HEK293 (cell line): ENCODE results near the gene RNASEH2A.

Experiments
- FEZF1 ChIP-seq: fragments of 450-650 bp; formaldehyde crosslinking; IDR thresholded peaks from 2 replicates; pipeline ENCODE4 v1.5.1; 2016; ENCODE audit warnings: missing biosample characterization, missing genetic modification characterization
- GLIS2 ChIP-seq: fragments of 450-650 bp; formaldehyde crosslinking; IDR thresholded peaks from 2 replicates; pipeline ENCODE4 v1.5.1; 2016; ENCODE audit warnings: missing biosample characterization, missing genetic modification characterization
- PRDM1 ChIP-seq: fragments of 450-650 bp; formaldehyde crosslinking; IDR thresholded peaks from 2 replicates; pipeline ENCODE4; 2016; ENCODE audit warnings: missing biosample characterization, missing genetic modification characterization
- RBAK ChIP-seq: fragments of 450-650 bp; formaldehyde crosslinking; IDR thresholded peaks from 2 replicates; pipeline ENCODE4 v1.5.1; 2016; ENCODE audit warnings: missing biosample characterization, missing genetic modification characterization
- REPIN1 ChIP-seq: fragments of 450-650 bp; formaldehyde crosslinking; IDR thresholded peaks from 2 replicates; pipeline ENCODE4 v1.5.1; 2017; ENCODE audit warnings: missing biosample characterization, missing genetic modification characterization, low read depth
- SALL2 ChIP-seq: fragments of 450-650 bp; formaldehyde crosslinking; IDR thresholded peaks from 2 replicates; pipeline ENCODE4 v1.5.0; 2017; ENCODE audit warnings: missing biosample characterization, mild to moderate bottlenecking, missing genetic modification characterization, borderline replicate concordance
- SCRT2 ChIP-seq: fragments of 450-650 bp; formaldehyde crosslinking; IDR thresholded peaks from 2 replicates; pipeline ENCODE4 v1.5.1; 2016; ENCODE audit warnings: missing biosample characterization, missing genetic modification characterization
- SP3 ChIP-seq: fragments of 450-650 bp; formaldehyde crosslinking; IDR thresholded peaks from 2 replicates; pipeline ENCODE4 v1.5.1; 2016; ENCODE audit warnings: missing biosample characterization, missing genetic modification characterization
- TCF7L2 ChIP-seq: IDR thresholded peaks from 2 replicates; pipeline ENCODE4 v1.6.1; 2011; ENCODE audit warnings: low read depth, mild to moderate bottlenecking, inconsistent platforms, low read length, moderate library complexity, borderline replicate concordance
- WT1 ChIP-seq: fragments of 450-650 bp; formaldehyde crosslinking; IDR thresholded peaks from 2 replicates; pipeline ENCODE4 v1.5.1; 2016; ENCODE audit warnings: missing biosample characterization, missing genetic modification characterization
- ZBTB49 ChIP-seq: fragments of 450-650 bp; formaldehyde crosslinking; IDR thresholded peaks from 2 replicates; pipeline ENCODE4 v1.5.1; 2016; ENCODE audit warnings: missing biosample characterization, missing genetic modification characterization, low read depth
- ZEB2 ChIP-seq: fragments of 450-650 bp; formaldehyde crosslinking; IDR thresholded peaks from 2 replicates; pipeline ENCODE4 v1.5.1; 2016; ENCODE audit warnings: missing biosample characterization, missing genetic modification characterization
- ZFP41 ChIP-seq: fragments of 450-650 bp; formaldehyde crosslinking; IDR thresholded peaks from 2 replicates; pipeline ENCODE4 v1.5.1; 2016; ENCODE audit warnings: missing biosample characterization, missing genetic modification characterization, borderline replicate concordance
- ZNF132 ChIP-seq: fragments of 450-650 bp; formaldehyde crosslinking; IDR thresholded peaks from 2 replicates; pipeline ENCODE4 v1.5.1; 2017; ENCODE audit warnings: missing biosample characterization, missing genetic modification characterization, borderline replicate concordance
- ZNF140 ChIP-seq: fragments of 450-650 bp; formaldehyde crosslinking; IDR thresholded peaks from 2 replicates; pipeline ENCODE4 v1.5.1; 2016; ENCODE audit warnings: missing biosample characterization, missing genetic modification characterization
- ZNF16 ChIP-seq: fragments of 450-650 bp; formaldehyde crosslinking; IDR thresholded peaks from 2 replicates; pipeline ENCODE4 v1.5.1; 2016; ENCODE audit warnings: low read depth, missing biosample characterization, missing genetic modification characterization
- ZNF24 ChIP-seq: fragments of 450-650 bp; formaldehyde crosslinking; IDR thresholded peaks from 2 replicates; pipeline ENCODE4 v1.5.1; 2016; ENCODE audit warnings: missing biosample characterization, missing genetic modification characterization
- ZNF266 ChIP-seq: fragments of 450-650 bp; formaldehyde crosslinking; IDR thresholded peaks from 2 replicates; pipeline ENCODE4 v1.5.1; 2016; ENCODE audit warnings: missing biosample characterization, missing genetic modification characterization, low read depth
- ZNF362 ChIP-seq: fragments of 450-650 bp; formaldehyde crosslinking; IDR thresholded peaks from 2 replicates; pipeline ENCODE4 v1.5.1; 2016; ENCODE audit warnings: missing biosample characterization, missing genetic modification characterization
- ZNF394 ChIP-seq: fragments of 450-650 bp; formaldehyde crosslinking; IDR thresholded peaks from 2 replicates; pipeline ENCODE4 v1.5.1; 2016; ENCODE audit warnings: missing biosample characterization, missing genetic modification characterization, mild to moderate bottlenecking, moderate library complexity, borderline replicate concordance
- ZNF433 ChIP-seq: fragments of 450-650 bp; formaldehyde crosslinking; IDR thresholded peaks from 2 replicates; pipeline ENCODE4 v1.5.1; 2016; ENCODE audit warnings: missing biosample characterization, missing genetic modification characterization, low read depth
- ZNF449 ChIP-seq: fragments of 450-650 bp; formaldehyde crosslinking; IDR thresholded peaks from 2 replicates; pipeline ENCODE4 v1.5.1; 2017; ENCODE audit warnings: missing biosample characterization, mild to moderate bottlenecking, missing genetic modification characterization, moderate library complexity
- ZNF473 ChIP-seq: fragments of 450-650 bp; formaldehyde crosslinking; IDR thresholded peaks from 2 replicates; pipeline ENCODE4 v1.5.1; 2017; ENCODE audit warnings: missing biosample characterization, missing genetic modification characterization
- ZNF48 ChIP-seq: fragments of 450-650 bp; formaldehyde crosslinking; IDR thresholded peaks from 2 replicates; pipeline ENCODE4 v1.5.1; 2016; ENCODE audit warnings: missing biosample characterization, missing genetic modification characterization
- ZNF501 ChIP-seq: fragments of 450-650 bp; formaldehyde crosslinking; IDR thresholded peaks from 2 replicates; pipeline ENCODE4 v1.5.1; 2016; ENCODE audit warnings: missing biosample characterization, missing genetic modification characterization
- ZNF514 ChIP-seq: fragments of 450-650 bp; formaldehyde crosslinking; IDR thresholded peaks from 2 replicates; pipeline ENCODE4 v1.5.1; 2016; ENCODE audit warnings: missing biosample characterization, missing genetic modification characterization
- ZNF585B ChIP-seq: fragments of 450-650 bp; formaldehyde crosslinking; IDR thresholded peaks from 2 replicates; pipeline ENCODE4 v1.5.1; 2016; ENCODE audit warnings: missing biosample characterization, missing genetic modification characterization
- ZNF596 ChIP-seq: fragments of 450-650 bp; IDR thresholded peaks from 2 replicates; pipeline ENCODE4 v1.5.0; 2018; ENCODE audit warnings: missing biosample characterization, mild to moderate bottlenecking, missing genetic modification characterization, moderate library complexity
- ZNF658 ChIP-seq: fragments of 450-650 bp; formaldehyde crosslinking; IDR thresholded peaks from 2 replicates; pipeline ENCODE4; 2016; ENCODE audit warnings: missing biosample characterization, missing genetic modification characterization
- ZNF768 ChIP-seq: fragments of 450-650 bp; formaldehyde crosslinking; IDR thresholded peaks from 2 replicates; pipeline ENCODE4 v1.5.1; 2018; ENCODE audit warnings: missing biosample characterization, mild to moderate bottlenecking, missing genetic modification characterization
- TF ChIP-seq, protein P1 (sequence below): fragments of 450-650 bp; formaldehyde crosslinking; IDR thresholded peaks from 2 replicates; pipeline ENCODE4 v1.5.1; 2016; ENCODE audit warnings: missing biosample characterization, missing genetic modification characterization
- TF ChIP-seq, protein P2 (sequence below): fragments of 450-650 bp; formaldehyde crosslinking; IDR thresholded peaks from 2 replicates; pipeline ENCODE4 v1.5.1; 2016; ENCODE audit warnings: missing biosample characterization, missing genetic modification characterization

The RNASEH2A gene

DNA sequence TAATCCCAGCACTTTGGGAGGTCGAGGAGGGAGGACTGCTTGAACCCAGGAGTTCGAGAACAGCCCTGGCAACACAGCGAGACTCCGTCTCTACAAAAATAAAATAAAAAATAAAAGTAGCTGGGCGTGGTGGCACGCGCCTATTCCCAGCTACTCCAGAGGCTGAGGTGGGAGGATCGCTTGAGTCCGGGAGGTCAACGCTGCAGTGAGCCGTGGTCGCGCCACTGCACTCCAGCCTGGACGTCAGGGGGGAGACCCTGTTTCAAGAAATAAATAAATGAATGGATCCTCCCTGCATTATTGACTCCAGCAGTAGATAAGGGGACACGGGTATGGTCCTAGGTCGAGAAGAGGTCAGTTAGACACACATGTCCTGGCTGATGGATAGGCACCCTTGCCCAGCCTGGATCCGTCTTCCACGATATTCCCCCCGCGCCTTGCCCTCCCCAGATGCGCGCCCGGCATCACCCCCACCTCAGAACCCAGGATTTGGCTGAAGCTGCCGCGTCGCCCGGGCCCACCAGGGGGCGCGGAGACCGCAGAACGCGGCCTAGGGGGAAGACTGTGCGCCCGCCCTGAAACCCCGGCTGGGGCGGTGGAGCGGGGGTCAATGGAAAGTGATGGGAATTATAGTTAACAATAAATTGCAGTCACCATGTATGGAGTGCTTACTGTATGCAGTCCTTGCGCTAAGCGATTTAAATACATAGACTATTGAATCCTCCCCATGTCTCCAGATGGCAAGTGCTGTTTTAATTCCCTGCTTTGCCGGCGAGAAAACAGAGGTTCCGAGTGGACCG is 29.0 kb upstream of the RNASEH2A start (continued):
- no peak for TF ChIP-seq FEZF1
- TF ChIP-seq GLIS2 (tag by site-specific recombination), result peak; percentile 60
- TF ChIP-seq ZNF140, result no peak
- TF ChIP-seq ZNF768 (tag by site-specific recombination), result no peak
- no peak for TF ChIP-seq ZBTB49 (tag by site-specific recombination)
- no peak for TF ChIP-seq ZNF362 (tag by site-specific recombination)
- TF ChIP-seq PRDM1 (tag by site-specific recombination), result no peak
- peak; percentile 29; the same call in 1 of the 2 replicates for TF ChIP-seq ZNF394 (tag by site-specific recombination)
- TF ChIP-seq RBAK (tag by site-specific recombination), result no peak
- TF ChIP-seq ZNF449 (tag by site-specific recombination), result peak; percentile 47; the same call in 1 of the 2 replicates
- TF ChIP-seq ZEB2 (tag by site-specific recombination), result peak; percentile 47; the same call in 1 of the 2 replicates
- no peak for TF ChIP-seq ZNF514
- 0 out of 2 replicates have a peak, but pooled peaks have one; percentile 26 for TF ChIP-seq WT1 (tag by site-specific recombination)
- TF ChIP-seq ZNF132, result no peak
- peak; percentile 36; the same call in 1 of the 2 replicates for TF ChIP-seq ZNF24
- TF ChIP-seq, protein P1, sequence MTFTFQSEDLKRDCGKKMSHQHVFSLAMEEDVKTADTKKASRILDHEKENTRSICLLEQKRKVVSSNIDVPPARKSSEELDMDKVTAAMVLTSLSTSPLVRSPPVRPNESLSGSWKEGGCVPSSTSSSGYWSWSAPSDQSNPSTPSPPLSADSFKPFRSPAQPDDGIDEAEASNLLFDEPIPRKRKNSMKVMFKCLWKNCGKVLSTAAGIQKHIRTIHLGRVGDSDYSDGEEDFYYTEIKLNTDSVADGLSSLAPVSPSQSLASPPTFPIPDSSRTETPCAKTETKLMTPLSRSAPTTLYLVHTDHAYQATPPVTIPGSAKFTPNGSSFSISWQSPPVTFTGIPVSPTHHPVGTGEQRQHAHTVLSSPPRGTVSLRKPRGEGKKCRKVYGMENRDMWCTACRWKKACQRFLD (tag by site-specific recombination), result no peak
- TF ChIP-seq ZNF266 (tag by site-specific recombination), result no peak
- no peak for TF ChIP-seq ZNF585B (tag by site-specific recombination)
- no peak for TF ChIP-seq SCRT2 (tag by site-specific recombination)
- no peak for TF ChIP-seq REPIN1 (tag by site-specific recombination)
- no peak for TF ChIP-seq ZNF658
- no peak for TF ChIP-seq ZNF16 (tag by site-specific recombination)
- TF ChIP-seq ZNF48 (tag by site-specific recombination), result no peak
- no peak for TF ChIP-seq ZFP41 (tag by site-specific recombination)
- no peak for TF ChIP-seq TCF7L2
- TF ChIP-seq ZNF501, result no peak
- TF ChIP-seq ZNF473, result no peak
- TF ChIP-seq ZNF433 (tag by site-specific recombination), result no peak
- TF ChIP-seq SALL2, result no peak
- TF ChIP-seq SP3 (tag by site-specific recombination), result no peak
- no peak for TF ChIP-seq ZNF596 (tag by site-specific recombination)
- TF ChIP-seq, protein P2, sequence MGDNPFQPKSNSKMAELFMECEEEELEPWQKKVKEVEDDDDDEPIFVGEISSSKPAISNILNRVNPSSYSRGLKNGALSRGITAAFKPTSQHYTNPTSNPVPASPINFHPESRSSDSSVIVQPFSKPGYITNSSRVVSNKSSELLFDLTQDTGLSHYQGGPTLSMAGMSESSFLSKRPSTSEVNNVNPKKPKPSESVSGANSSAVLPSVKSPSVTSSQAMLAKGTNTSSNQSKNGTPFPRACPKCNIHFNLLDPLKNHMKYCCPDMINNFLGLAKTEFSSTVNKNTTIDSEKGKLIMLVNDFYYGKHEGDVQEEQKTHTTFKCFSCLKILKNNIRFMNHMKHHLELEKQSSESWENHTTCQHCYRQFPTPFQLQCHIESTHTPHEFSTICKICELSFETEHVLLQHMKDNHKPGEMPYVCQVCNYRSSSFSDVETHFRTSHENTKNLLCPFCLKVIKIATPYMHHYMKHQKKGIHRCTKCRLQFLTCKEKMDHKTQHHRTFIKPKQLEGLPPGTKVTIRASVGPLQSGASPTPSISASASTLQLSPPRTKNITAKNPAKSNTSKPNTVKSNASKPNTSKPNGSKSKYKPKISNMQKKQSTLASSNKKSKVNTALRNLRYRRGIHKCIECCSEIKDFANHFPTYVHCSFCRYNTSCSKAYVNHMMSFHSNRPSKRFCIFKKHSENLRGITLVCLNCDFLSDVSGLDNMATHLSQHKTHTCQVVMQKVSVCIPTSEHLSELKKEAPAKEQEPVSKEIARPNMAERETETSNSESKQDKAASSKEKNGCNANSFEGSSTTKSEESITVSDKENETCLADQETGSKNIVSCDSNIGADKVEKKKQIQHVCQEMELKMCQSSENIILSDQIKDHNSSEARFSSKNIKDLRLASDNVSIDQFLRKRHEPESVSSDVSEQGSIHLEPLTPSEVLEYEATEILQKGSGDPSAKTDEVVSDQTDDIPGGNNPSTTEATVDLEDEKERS (tag by site-specific recombination), result no peak
